Panc1 (cell line): ENCODE measurements around the gene ARHGAP23. TPM values are rescaled to one million over a fixed set of nuclear protein-coding genes. Genes with fewer than 3 reads are reported as not detected.

ENCODE experiments used
- ATAC-seq: fragments of 200-7000 bp; cut with Tn5 transposase; 2 replicates; pipeline ENCODE4 v1.9.1; 2020; ENCODE audit warnings: mild to moderate bottlenecking, moderate library complexity
- BruUV-seq: library from RNA; stranded (reverse); fragments of 400-500 nt; replicated peaks from 2 replicates; lab custom pipeline; 2021; lab: Mats Ljungman, UMichigan
- CTCF ChIA-PET: fragments of 300-600 bp; sonication (Branson Sonifier 250); formaldehyde crosslinking; loops from one replicate; lab custom pipeline; 2022; ENCODE audit warnings: antibody characterized with exemption; lab: Charles Lee
- POLR2A ChIA-PET: fragments of 300-600 bp; sonication (Branson Sonifier 250); formaldehyde crosslinking; loops from one replicate; lab custom pipeline; 2022; ENCODE audit warnings: antibody characterized with exemption; lab: Charles Lee
- DNase-seq: peaks from one replicate; pipeline ENCODE4 v3.0.0-alpha.2; 2010; ENCODE audit warnings: low read depth, low spot score
- H3K27ac ChIP-seq: 2 replicates; pipeline ENCODE4 v1.5.1; 2011; ENCODE audit warnings: mild to moderate bottlenecking, low read length, inconsistent platforms
- H3K27me3 ChIP-seq: fragments of 200-500 bp; sonication (Bioruptor generic); 2 replicates; pipeline ENCODE4 v1.6.0; 2014; ENCODE audit warnings: low read length, inconsistent platforms; ENCODE audit not compliant: control insufficient read depth, insufficient read depth
- H3K36me3 ChIP-seq: fragments of 200-500 bp; sonication (Bioruptor generic); 2 replicates; pipeline ENCODE4 v1.5.1; 2014; ENCODE audit warnings: inconsistent platforms, mild to moderate bottlenecking, low read length, moderate library complexity; ENCODE audit not compliant: control insufficient read depth, insufficient read depth
- H3K4me1 ChIP-seq: 2 replicates; pipeline ENCODE4 v1.5.1; 2011; ENCODE audit warnings: inconsistent platforms, mild to moderate bottlenecking, low read length, moderate library complexity; ENCODE audit not compliant: control insufficient read depth, insufficient read depth
- H3K4me3 ChIP-seq, 2 experiments: 2 replicates each; pipeline ENCODE4 v1.5.1; 2011 to 2012; ENCODE audit warnings: low read depth in 2 of 2, low read length in 2 of 2, mild to moderate bottlenecking in 2 of 2, inconsistent platforms in 1 of 2, moderate library complexity in 1 of 2
- H3K9me3 ChIP-seq: fragments of 200-500 bp; sonication (Bioruptor generic); 2 replicates; pipeline ENCODE4 v1.5.1; 2014; ENCODE audit warnings: low read depth, mild to moderate bottlenecking, inconsistent platforms, low read length, moderate library complexity; ENCODE audit not compliant: control insufficient read depth, insufficient read depth
- POLR2AphosphoS5 ChIP-seq: IDR thresholded peaks from 2 replicates; pipeline ENCODE4 v1.6.1; 2012; ENCODE audit warnings: mild to moderate bottlenecking, low read depth, low read length, moderate library complexity
- SIN3A ChIP-seq: IDR thresholded peaks from 2 replicates; pipeline ENCODE4 v1.6.1; 2012; ENCODE audit warnings: low read depth, mild to moderate bottlenecking, low read length, moderate library complexity, borderline replicate concordance; ENCODE audit not compliant: insufficient read depth
- TCF7L2 ChIP-seq: IDR thresholded peaks from 2 replicates; pipeline ENCODE4 v1.6.1; 2011; ENCODE audit warnings: mild to moderate bottlenecking, low read depth, low read length, inconsistent platforms
- in situ Hi-C: cut with HindIII; loops from 2 replicates; pipeline ENCODE4 v1.10.0; 2016; ENCODE audit warnings: low sequenced_read_pairs, low pct_unique_long_range_greater_than_20kb
- intact Hi-C: fragments of 100-400 bp; cut with micrococcal nuclease; formaldehyde crosslinking; loops from one replicate; pipeline ENCODE4 v1.10.0; 2022; ENCODE audit not compliant: unreplicated experiment
- total RNA-seq: library from RNA; stranded (reverse); gene quantifications from one replicate; pipeline ENCODE4 v1.2.1, GENCODE V29; 2021; ENCODE audit not compliant: unreplicated experiment
- TF ChIP-seq, protein P1 (sequence below), 2 experiments: IDR thresholded peaks; 2 replicates each; pipeline ENCODE4 v1.6.1; 2011 to 2012; ENCODE audit warnings: low read depth in 2 of 2, control low read depth in 1 of 2, low read length in 1 of 2, mild to moderate bottlenecking in 1 of 2, moderate library complexity in 1 of 2; ENCODE audit not compliant: insufficient read depth in 1 of 2
- TF ChIP-seq, protein P2 (sequence below): fragments of 450-650 bp; IDR thresholded peaks from 2 replicates; pipeline ENCODE4 v1.5.1; 2017; ENCODE audit warnings: mild to moderate bottlenecking

ARHGAP23 gene
- total RNA-seq, 1 experiment from 2014 or later: 33.0 TPM

DNA sequence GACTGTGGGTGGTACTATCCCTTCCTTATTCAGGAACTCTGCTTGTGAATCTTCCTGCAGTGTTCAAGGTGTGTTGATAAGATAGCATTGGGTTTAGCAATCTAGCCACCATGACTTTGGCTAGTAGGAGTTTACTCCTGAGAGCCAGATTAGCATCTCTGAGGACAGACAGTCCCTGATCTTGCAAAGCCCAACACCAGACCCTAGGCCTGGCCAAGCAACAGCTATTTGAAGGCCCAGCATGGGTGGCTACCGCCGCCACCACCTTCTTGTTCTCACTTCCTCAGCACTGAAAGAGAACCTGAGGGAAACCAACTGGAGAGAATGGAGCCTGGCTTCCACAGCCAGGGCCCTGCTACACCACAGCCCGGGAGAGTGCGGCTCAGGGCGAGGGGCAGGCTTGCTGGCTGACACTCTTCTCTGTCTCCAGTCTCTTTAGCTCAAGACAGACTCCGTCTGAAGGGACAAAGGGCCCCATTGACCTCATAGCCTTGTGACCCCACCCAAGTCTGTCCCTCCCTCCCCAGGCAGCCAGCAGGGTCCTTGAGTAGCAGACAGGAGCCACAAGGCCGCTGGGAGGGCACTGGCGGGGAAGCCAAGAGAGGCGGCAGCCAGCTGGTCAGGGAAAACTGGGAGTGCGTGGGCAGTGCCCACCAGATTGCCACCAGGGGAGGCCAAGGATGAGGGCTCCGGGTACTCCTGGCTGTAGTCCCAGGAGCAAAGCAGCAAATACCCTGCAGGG lies 10.9 kb upstream of the ARHGAP23 start:
- in situ Hi-C loops: no loop called here
- Histone ChIP-seq H3K4me3 (no peak overlapping the region), H3K27ac (peak overlapping the region; percentile 48; the same call in 1 of the 2 replicates), H3K9me3 (no peaks in the 10 kb centered on the region), H3K4me1 (peaks cover 4% of the 10 kb centered on the region), H3K27me3 (no peaks in the 10 kb centered on the region), H3K36me3 (no peaks in the 10 kb centered on the region)
- CTCF ChIA-PET: no interaction called here
- BruUV-seq: no TSS peak
- ATAC-seq: no peak
- no peak for DNase-seq
- TF ChIP-seq POLR2AphosphoS5 (no peak), TCF7L2 (no peak), SIN3A (no peak)
- TF ChIP-seq, protein P1, sequence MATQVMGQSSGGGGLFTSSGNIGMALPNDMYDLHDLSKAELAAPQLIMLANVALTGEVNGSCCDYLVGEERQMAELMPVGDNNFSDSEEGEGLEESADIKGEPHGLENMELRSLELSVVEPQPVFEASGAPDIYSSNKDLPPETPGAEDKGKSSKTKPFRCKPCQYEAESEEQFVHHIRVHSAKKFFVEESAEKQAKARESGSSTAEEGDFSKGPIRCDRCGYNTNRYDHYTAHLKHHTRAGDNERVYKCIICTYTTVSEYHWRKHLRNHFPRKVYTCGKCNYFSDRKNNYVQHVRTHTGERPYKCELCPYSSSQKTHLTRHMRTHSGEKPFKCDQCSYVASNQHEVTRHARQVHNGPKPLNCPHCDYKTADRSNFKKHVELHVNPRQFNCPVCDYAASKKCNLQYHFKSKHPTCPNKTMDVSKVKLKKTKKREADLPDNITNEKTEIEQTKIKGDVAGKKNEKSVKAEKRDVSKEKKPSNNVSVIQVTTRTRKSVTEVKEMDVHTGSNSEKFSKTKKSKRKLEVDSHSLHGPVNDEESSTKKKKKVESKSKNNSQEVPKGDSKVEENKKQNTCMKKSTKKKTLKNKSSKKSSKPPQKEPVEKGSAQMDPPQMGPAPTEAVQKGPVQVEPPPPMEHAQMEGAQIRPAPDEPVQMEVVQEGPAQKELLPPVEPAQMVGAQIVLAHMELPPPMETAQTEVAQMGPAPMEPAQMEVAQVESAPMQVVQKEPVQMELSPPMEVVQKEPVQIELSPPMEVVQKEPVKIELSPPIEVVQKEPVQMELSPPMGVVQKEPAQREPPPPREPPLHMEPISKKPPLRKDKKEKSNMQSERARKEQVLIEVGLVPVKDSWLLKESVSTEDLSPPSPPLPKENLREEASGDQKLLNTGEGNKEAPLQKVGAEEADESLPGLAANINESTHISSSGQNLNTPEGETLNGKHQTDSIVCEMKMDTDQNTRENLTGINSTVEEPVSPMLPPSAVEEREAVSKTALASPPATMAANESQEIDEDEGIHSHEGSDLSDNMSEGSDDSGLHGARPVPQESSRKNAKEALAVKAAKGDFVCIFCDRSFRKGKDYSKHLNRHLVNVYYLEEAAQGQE (IDR thresholded peaks at IDR 0.05; ENCODE audit: insufficient read depth in 1 of 2, low read depth in 2 of 2, low read length in 1 of 2): no peak
- TF ChIP-seq, protein P2, sequence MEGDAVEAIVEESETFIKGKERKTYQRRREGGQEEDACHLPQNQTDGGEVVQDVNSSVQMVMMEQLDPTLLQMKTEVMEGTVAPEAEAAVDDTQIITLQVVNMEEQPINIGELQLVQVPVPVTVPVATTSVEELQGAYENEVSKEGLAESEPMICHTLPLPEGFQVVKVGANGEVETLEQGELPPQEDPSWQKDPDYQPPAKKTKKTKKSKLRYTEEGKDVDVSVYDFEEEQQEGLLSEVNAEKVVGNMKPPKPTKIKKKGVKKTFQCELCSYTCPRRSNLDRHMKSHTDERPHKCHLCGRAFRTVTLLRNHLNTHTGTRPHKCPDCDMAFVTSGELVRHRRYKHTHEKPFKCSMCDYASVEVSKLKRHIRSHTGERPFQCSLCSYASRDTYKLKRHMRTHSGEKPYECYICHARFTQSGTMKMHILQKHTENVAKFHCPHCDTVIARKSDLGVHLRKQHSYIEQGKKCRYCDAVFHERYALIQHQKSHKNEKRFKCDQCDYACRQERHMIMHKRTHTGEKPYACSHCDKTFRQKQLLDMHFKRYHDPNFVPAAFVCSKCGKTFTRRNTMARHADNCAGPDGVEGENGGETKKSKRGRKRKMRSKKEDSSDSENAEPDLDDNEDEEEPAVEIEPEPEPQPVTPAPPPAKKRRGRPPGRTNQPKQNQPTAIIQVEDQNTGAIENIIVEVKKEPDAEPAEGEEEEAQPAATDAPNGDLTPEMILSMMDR: no peak
- POLR2A ChIA-PET: no interaction called here
- intact Hi-C loops: no loop called here

- Histone ChIP-seq H3K9me3 (no peaks in the 10 kb centered on the region), H3K27ac (no peak overlapping the region), H3K4me1 (peaks cover 4% of the 10 kb centered on the region), H3K36me3 (no peaks in the 10 kb centered on the region), H3K4me3 (peak overlapping the region in 1 of 2 experiments; percentile 44; a peak in 2 of 4 replicates), H3K27me3 (no peaks in the 10 kb centered on the region)
- in situ Hi-C loops: no loop called here
- TF ChIP-seq, protein P2: no peak
- TF ChIP-seq POLR2AphosphoS5 (no peak), TCF7L2 (no peak), SIN3A (no peak)
- TF ChIP-seq, protein P1 (IDR thresholded peaks at IDR 0.05; ENCODE audit: insufficient read depth in 1 of 2, low read depth in 2 of 2, low read length in 1 of 2): no peak
- intact Hi-C loops: no loop called here
- no peak for ATAC-seq
- CTCF ChIA-PET: no interaction called here
- POLR2A ChIA-PET: no interaction called here
- no peak for DNase-seq
- no TSS peak for BruUV-seq
These were observed 10.1 kb upstream of the ARHGAP23 start for GRCh38 chr17:38418062-38418692.
